K562 (cell line): ENCODE results near the gene CALM3. TPM values are rescaled to one million over a fixed set of nuclear protein-coding genes. Genes with fewer than 3 reads are reported as not detected.

Experiments
- ATF1 ChIP-seq, 2 experiments: fragments of 450-650 bp in 1 of 2; IDR thresholded peaks; 2 replicates each; pipeline ENCODE4 v1.6.1; 2016; ENCODE audit warnings: missing compliant biosample characterization in 1 of 2, missing genetic modification characterization in 1 of 2
- ATF3 ChIP-seq, 2 experiments: fragments of 450-650 bp in 1 of 2; sonication (generic) in 1 of 2; formaldehyde crosslinking in 1 of 2; IDR thresholded peaks in 1 of 2; conservative IDR thresholded peaks in 1 of 2; 2 replicates each; pipeline versions ENCODE4 v1.6.1 to v1.8.1; 2016 to 2023; ENCODE audit warnings: mild to moderate bottlenecking in 2 of 2, moderate library complexity in 2 of 2, inconsistent platforms in 1 of 2, missing genetic modification reagents in 1 of 2
- ATF7 ChIP-seq: fragments of 450-650 bp; IDR thresholded peaks from 2 replicates; pipeline ENCODE4 v1.7.1; 2014; ENCODE audit warnings: mild to moderate bottlenecking, moderate library complexity
- CBFA2T3 ChIP-seq: fragments of 450-650 bp; IDR thresholded peaks from 2 replicates; pipeline ENCODE4 v1.6.1; 2017
- ERF ChIP-seq: fragments of 450-650 bp; formaldehyde crosslinking; IDR thresholded peaks from 2 replicates; pipeline ENCODE4 v1.4.0; 2020; ENCODE audit warnings: mild to moderate bottlenecking, mixed read lengths
- HMG20B ChIP-seq: fragments of 250-450 bp; sonication (Bioruptor Pico); IDR thresholded peaks from 2 replicates; pipeline ENCODE4 v1.5.0; 2021; ENCODE audit warnings: mild to moderate bottlenecking
- KDM2B ChIP-seq: fragments of 250-450 bp; sonication (Bioruptor Pico); IDR thresholded peaks from 2 replicates; pipeline ENCODE4 v1.8.0; 2021; ENCODE audit warnings: mild to moderate bottlenecking, moderate library complexity
- NRF1 ChIP-seq, 2 experiments: fragments of 450-650 bp; IDR thresholded peaks in 1 of 2; conservative IDR thresholded peaks in 1 of 2; 2 replicates each; pipeline ENCODE4 v1.6.1; 2014; ENCODE audit warnings: mild to moderate bottlenecking in 2 of 2
- SMAD4 ChIP-seq: fragments of 250-450 bp; sonication (Bioruptor Pico); conservative IDR thresholded peaks from 2 replicates; pipeline ENCODE4 v1.8.0; 2021; ENCODE audit warnings: inconsistent platforms, mild to moderate bottlenecking, moderate library complexity
- TARDBP ChIP-seq: fragments of 450-650 bp; IDR thresholded peaks from 2 replicates; pipeline ENCODE4 v1.6.1; 2016
- TCFL5 ChIP-seq: fragments of 250-450 bp; sonication (Bioruptor Pico); conservative IDR thresholded peaks from 2 replicates; pipeline ENCODE4 v1.6.1; 2021; ENCODE audit warnings: mild to moderate bottlenecking, moderate library complexity, matching md5 sums
- XRCC4 ChIP-seq: IDR thresholded peaks from one replicate; pipeline ENCODE4 v1.6.1; 2011; ENCODE audit not compliant: insufficient read depth, insufficient read length; ENCODE audit errors: extremely low read depth
- ZNF146 ChIP-seq: IDR thresholded peaks from one replicate; pipeline ENCODE4 v1.6.1; 2018; ENCODE audit warnings: missing compliant biosample characterization; ENCODE audit not compliant: unreplicated experiment
- ZNF224 ChIP-seq: sonication (generic); formaldehyde crosslinking; IDR thresholded peaks from 2 replicates; pipeline ENCODE4 v1.8.0; 2022; ENCODE audit warnings: mild to moderate bottlenecking, missing genetic modification reagents
- ZNF263 ChIP-seq: sonication (generic); formaldehyde crosslinking; IDR thresholded peaks from 2 replicates; pipeline ENCODE4 v1.8.0; 2022; ENCODE audit warnings: mild to moderate bottlenecking, missing genetic modification reagents, borderline replicate concordance
- ZNF589 ChIP-seq: fragments of 200-800 bp; sonication (Bioruptor generic); IDR thresholded peaks from 2 replicates; pipeline ENCODE4 v1.6.1; 2016; ENCODE audit warnings: low read depth, missing genetic modification characterization, missing compliant biosample characterization
- polyA plus RNA-seq, 8 experiments: library from polyadenylated mRNA; depleted of rRNA in 4 of 8; stranded (reverse) in 5 of 8; unstranded in 3 of 8; fragments of >200 nt; fragmentation: Nextera tagmentation in 2 of 8; fragmentation: Illumina TruSeq in 1 of 8; extraction: Ambion mirVana in 2 of 8; extraction: Trizol in 1 of 8; gene quantifications; 2 replicates each; pipeline versions ENCODE4 v1.2.1 to v1.2.3, GENCODE V29; 2011 to 2014; ENCODE audit warnings: inconsistent platforms in 1 of 8, missing spikeins in 1 of 8
- total RNA-seq, 7 experiments: library from RNA; depleted of rRNA in 6 of 7; stranded (reverse); fragments of >200 nt in 6 of 7; fragmentation: Illumina TruSeq in 2 of 7; extraction: Trizol in 2 of 7; gene quantifications; 2 replicates each; pipeline versions ENCODE4 v1.2.1 to v1.2.3, GENCODE V29; 2011 to 2021; ENCODE audit warnings: low replicate concordance in 1 of 7
- TF ChIP-seq, protein P1 (sequence below): sonication (generic); formaldehyde crosslinking; IDR thresholded peaks from 2 replicates; pipeline ENCODE4 v1.8.0; 2022; ENCODE audit warnings: mild to moderate bottlenecking, missing genetic modification reagents
- TF ChIP-seq, protein P2 (sequence below): sonication (generic); formaldehyde crosslinking; IDR thresholded peaks from 2 replicates; pipeline ENCODE4 v1.8.1; 2022; ENCODE audit warnings: missing genetic modification reagents

The CALM3 gene
- total and polyA plus RNA-seq, 9 of the 15 experiments (the other 6 are each of a cell fraction or from before 2014, with no cell fraction given), result 34.6 to 350 (median 156) TPM

DNA sequence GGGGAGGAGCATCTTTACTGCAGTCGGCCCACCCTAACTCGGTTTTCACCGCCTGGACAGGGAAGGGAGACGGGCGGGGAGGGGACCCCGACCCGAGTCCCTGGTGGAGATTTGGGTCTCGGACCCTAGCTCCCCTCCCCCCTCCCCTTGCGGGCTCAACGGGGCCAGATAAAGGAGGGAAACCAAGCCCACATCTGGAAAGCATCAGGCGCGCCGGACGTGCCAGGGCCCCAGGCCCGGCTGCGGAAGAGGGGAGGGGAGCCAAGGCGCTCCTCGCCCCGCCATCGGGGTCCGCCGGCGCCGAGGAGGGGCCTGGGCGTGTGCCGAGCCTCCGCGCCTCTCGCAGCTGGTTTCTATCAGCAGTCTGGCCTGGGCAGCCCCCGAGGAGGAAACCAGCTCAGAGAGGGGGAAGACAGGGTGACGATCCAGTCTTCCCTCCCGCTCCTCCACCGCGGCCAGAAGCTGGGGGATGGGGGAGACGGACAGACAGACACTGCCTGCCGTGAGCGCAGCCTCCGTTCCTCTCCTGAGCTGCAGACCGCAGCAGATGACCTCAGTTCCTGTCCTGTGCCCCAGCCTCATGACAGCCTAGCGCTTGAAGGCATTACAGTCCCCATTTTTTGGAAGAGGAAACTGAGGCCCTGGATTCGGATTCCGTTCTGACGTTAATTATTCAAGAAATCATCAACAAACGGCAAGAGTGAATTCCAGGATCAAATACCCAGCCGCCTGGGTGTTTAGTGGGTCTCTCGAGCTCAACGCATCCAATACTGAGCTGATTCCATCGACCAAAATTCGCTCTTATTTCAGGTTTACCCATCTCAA, 38.4 kb downstream of the CALM3 start (continued):
- peak; percentile 67; the same call in 1 of the 2 replicates for TF ChIP-seq ATF3 (IDR thresholded peaks at IDR 0.05)
- no peak for TF ChIP-seq ATF3 (CRISPR knock-in tag; conservative IDR thresholded peaks at IDR 0.05)
- no peak for TF ChIP-seq HMG20B (CRISPR knock-in tag)
- peak; percentile 73 for TF ChIP-seq ATF7
- TF ChIP-seq TARDBP, result no peak
- no peak for TF ChIP-seq ZNF146 (CRISPR knock-in tag)
- no peak for TF ChIP-seq ATF1 (CRISPR knock-in tag; IDR thresholded peaks at IDR 0.05)
- TF ChIP-seq ATF1 (tag; IDR thresholded peaks at IDR 0.05), result 0 out of 2 replicates have a peak, but pooled peaks have one; percentile 30
- peak; percentile 76; the same call in 1 of the 2 replicates for TF ChIP-seq SMAD4
- TF ChIP-seq NRF1 (conservative IDR thresholded peaks at IDR 0.05 in 1 of 2, IDR thresholded peaks at IDR 0.05 in 1 of 2), result peak in 1 of 2 experiments; percentile 24; a peak in 2 of 4 replicates
- peak; percentile 20; the same call in 1 of the 2 replicates for TF ChIP-seq CBFA2T3
- TF ChIP-seq, protein P1, sequence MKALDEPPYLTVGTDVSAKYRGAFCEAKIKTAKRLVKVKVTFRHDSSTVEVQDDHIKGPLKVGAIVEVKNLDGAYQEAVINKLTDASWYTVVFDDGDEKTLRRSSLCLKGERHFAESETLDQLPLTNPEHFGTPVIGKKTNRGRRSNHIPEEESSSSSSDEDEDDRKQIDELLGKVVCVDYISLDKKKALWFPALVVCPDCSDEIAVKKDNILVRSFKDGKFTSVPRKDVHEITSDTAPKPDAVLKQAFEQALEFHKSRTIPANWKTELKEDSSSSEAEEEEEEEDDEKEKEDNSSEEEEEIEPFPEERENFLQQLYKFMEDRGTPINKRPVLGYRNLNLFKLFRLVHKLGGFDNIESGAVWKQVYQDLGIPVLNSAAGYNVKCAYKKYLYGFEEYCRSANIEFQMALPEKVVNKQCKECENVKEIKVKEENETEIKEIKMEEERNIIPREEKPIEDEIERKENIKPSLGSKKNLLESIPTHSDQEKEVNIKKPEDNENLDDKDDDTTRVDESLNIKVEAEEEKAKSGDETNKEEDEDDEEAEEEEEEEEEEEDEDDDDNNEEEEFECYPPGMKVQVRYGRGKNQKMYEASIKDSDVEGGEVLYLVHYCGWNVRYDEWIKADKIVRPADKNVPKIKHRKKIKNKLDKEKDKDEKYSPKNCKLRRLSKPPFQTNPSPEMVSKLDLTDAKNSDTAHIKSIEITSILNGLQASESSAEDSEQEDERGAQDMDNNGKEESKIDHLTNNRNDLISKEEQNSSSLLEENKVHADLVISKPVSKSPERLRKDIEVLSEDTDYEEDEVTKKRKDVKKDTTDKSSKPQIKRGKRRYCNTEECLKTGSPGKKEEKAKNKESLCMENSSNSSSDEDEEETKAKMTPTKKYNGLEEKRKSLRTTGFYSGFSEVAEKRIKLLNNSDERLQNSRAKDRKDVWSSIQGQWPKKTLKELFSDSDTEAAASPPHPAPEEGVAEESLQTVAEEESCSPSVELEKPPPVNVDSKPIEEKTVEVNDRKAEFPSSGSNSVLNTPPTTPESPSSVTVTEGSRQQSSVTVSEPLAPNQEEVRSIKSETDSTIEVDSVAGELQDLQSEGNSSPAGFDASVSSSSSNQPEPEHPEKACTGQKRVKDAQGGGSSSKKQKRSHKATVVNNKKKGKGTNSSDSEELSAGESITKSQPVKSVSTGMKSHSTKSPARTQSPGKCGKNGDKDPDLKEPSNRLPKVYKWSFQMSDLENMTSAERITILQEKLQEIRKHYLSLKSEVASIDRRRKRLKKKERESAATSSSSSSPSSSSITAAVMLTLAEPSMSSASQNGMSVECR (CRISPR knock-in tag), result peak; percentile 49
- TF ChIP-seq KDM2B (CRISPR knock-in tag), result 0 out of 2 replicates have a peak, but pooled peaks have one; percentile 29
- TF ChIP-seq XRCC4, result no peak
- TF ChIP-seq ZNF263 (CRISPR knock-in tag), result peak; percentile 92
- 0 out of 2 replicates have a peak, but pooled peaks have one; percentile 11 for TF ChIP-seq ERF (CRISPR knock-in tag)
- TF ChIP-seq, protein P2, sequence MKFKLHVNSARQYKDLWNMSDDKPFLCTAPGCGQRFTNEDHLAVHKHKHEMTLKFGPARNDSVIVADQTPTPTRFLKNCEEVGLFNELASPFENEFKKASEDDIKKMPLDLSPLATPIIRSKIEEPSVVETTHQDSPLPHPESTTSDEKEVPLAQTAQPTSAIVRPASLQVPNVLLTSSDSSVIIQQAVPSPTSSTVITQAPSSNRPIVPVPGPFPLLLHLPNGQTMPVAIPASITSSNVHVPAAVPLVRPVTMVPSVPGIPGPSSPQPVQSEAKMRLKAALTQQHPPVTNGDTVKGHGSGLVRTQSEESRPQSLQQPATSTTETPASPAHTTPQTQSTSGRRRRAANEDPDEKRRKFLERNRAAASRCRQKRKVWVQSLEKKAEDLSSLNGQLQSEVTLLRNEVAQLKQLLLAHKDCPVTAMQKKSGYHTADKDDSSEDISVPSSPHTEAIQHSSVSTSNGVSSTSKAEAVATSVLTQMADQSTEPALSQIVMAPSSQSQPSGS, result 0 out of 2 replicates have a peak, but pooled peaks have one; percentile 34
- TF ChIP-seq TCFL5 (CRISPR knock-in tag), result no peak
- TF ChIP-seq ZNF589 (CRISPR knock-in tag), result 0 out of 2 replicates have a peak, but pooled peaks have one; percentile 45
- TF ChIP-seq ZNF224 (CRISPR knock-in tag), result no peak
